GM21526 (cell line): ENCODE results near the gene KRTAP2-2.
"Not testable (repeated sequence)": the region's sequence is repeated elsewhere in the genome, so short reads cannot be mapped to it uniquely, and the experiment has no call there.

Source experiments
- ATAC-seq: cut with Tn5 transposase; IDR thresholded peaks from one replicate; pipeline ENCODE4 v1.9.1; 2021; ENCODE audit warnings: moderate library complexity; ENCODE audit not compliant: unreplicated experiment, low FRiP score

The KRTAP2-2 gene

GRCh38 chr17:41065016-41065689, 10.1 kb upstream of the KRTAP2-2 start:
- ATAC-seq = not testable (repeated sequence)

- no peak for ATAC-seq
These were observed 9.3 kb upstream of the KRTAP2-2 start for GRCh38 chr17:41064301-41064700.

GRCh38 chr17:41063449-41063848, 8.4 kb upstream of the KRTAP2-2 start:
- no peak for ATAC-seq

GRCh38 chr17:41061964-41062363, 6.9 kb upstream of the KRTAP2-2 start:
- no peak for ATAC-seq

- ATAC-seq = no peak
These were observed 5.1 kb upstream of the KRTAP2-2 start, which contains the start of gene KRTAP2-3 for GRCh38 chr17:41060052-41060604. KRTAP2-3 (minus strand) TSS chr17:41060114; CDS start chr17:41060050, 64 bp downstream.

- ATAC-seq = not testable (repeated sequence)
These were observed 4.4 kb upstream of the KRTAP2-2 start for GRCh38 chr17:41059276-41060051.

- ATAC-seq = no peak
These were observed 3.7 kb upstream of the KRTAP2-2 start for GRCh38 chr17:41058741-41059140.

GRCh38 chr17:41057547-41057946, 2.5 kb upstream of the KRTAP2-2 start:
- ATAC-seq = no peak

GRCh38 chr17:41054556-41054955, 474 bp downstream of the KRTAP2-2 start:
- not testable (repeated sequence) for ATAC-seq

- no peak for ATAC-seq
These were observed 1.0 kb downstream of the KRTAP2-2 start for GRCh38 chr17:41054025-41054424.

GRCh38 chr17:41052566-41052965, 2.5 kb downstream of the KRTAP2-2 start:
- ATAC-seq = no peak

GRCh38 chr17:41049110-41049509, 5.9 kb downstream of the KRTAP2-2 start:
- no peak for ATAC-seq

GRCh38 chr17:41048441-41048840, 6.6 kb downstream of the KRTAP2-2 start:
- no peak for ATAC-seq

GRCh38 chr17:41046735-41047465, 8.1 kb downstream of the KRTAP2-2 start, which contains the start of gene KRTAP2-1:
KRTAP2-1 (minus strand) TSS chr17:41047316; CDS start chr17:41047267, 49 bp downstream.
- not testable (repeated sequence) for ATAC-seq

- ATAC-seq = no peak
These were observed 12.1 kb downstream of the KRTAP2-2 start for GRCh38 chr17:41042953-41043352.

- ATAC-seq = not testable (repeated sequence)
These were observed 14.1 kb downstream of the KRTAP2-2 start, which contains the start of gene KRTAP1-1 for GRCh38 chr17:41040783-41041571. KRTAP1-1 (minus strand) TSS chr17:41041450; CDS start chr17:41041397, 53 bp downstream.

- ATAC-seq = no peak
These were observed 17.1 kb downstream of the KRTAP2-2 start for GRCh38 chr17:41037853-41038350.

GRCh38 chr17:41034346-41034935, 20.6 kb downstream of the KRTAP2-2 start, which contains the start of gene KRTAP1-3:
KRTAP1-3 (minus strand) TSS chr17:41034874; CDS start chr17:41034821, 53 bp downstream.
- ATAC-seq = not testable (repeated sequence)

GRCh38 chr17:41029633-41030245, 25.3 kb downstream of the KRTAP2-2 start, which contains the start of gene KRTAP1-4:
KRTAP1-4 (minus strand) TSS chr17:41030195; CDS start chr17:41030078, 117 bp downstream.
- no peak for ATAC-seq
